Stomach smooth muscle (tissue), 2 donors: ENCODE results near the gene FGA.

ENCODE experiments used
- H3K27ac ChIP-seq: one replicate; pipeline ENCODE4 v1.7.0; 2013; ENCODE audit warnings: mild to moderate bottlenecking, low read length, inconsistent platforms
- H3K27me3 ChIP-seq, 2 donors: one replicate each; pipeline ENCODE4 v1.7.0; 2013; ENCODE audit warnings: low read length in 2 of 2; ENCODE audit not compliant: insufficient read depth in 2 of 2, control insufficient read depth in 1 of 2
- H3K36me3 ChIP-seq, 2 donors: one replicate each; pipeline ENCODE4 v1.7.0; 2013; ENCODE audit warnings: low read length in 2 of 2; ENCODE audit not compliant: control insufficient read depth in 2 of 2, insufficient read depth in 2 of 2
- H3K4me1 ChIP-seq: one replicate; pipeline ENCODE4 v1.7.0; 2013; ENCODE audit warnings: low read length; ENCODE audit not compliant: control insufficient read depth, insufficient read depth
- H3K4me3 ChIP-seq, 2 donors: one replicate each; pipeline ENCODE4 v1.7.0; 2013; ENCODE audit warnings: low read length in 2 of 2
- H3K9ac ChIP-seq, 2 donors: one replicate each; pipeline ENCODE4 v1.7.0; 2013; ENCODE audit warnings: low read length in 2 of 2, mild to moderate bottlenecking in 1 of 2
- H3K9me3 ChIP-seq, 2 donors: one replicate each; pipeline ENCODE4 v1.7.0; 2013; ENCODE audit warnings: low read length in 2 of 2; ENCODE audit not compliant: control insufficient read depth in 2 of 2
- donor health status: healthy.
- donor health status: Pancreatic carcinoma.

The FGA gene

GRCh38 chr4:154590329-154591006 lies at the start of gene FGA:
Gene FGA, minus strand, starts transcription at chr4:154590742. Its CDS starts 55 bp downstream, at chr4:154590687.
- Histone ChIP-seq H3K9me3 (no peaks in the 10 kb centered on the region), H3K27me3 (no peaks in the 10 kb centered on the region), H3K36me3 (no peaks in the 10 kb centered on the region), H3K9ac (no peak within 1 kb of the TSS), H3K4me1 (no peaks in the 10 kb centered on the region), H3K4me3 (no peak within 1 kb of the TSS), H3K27ac (no peak within 1 kb of the TSS)

- no peak overlapping the region for H3K9ac ChIP-seq
- no peaks in the 10 kb centered on the region for H3K27me3 ChIP-seq
- no peak overlapping the region for H3K27ac ChIP-seq
- H3K9me3 ChIP-seq, result no peaks in the 10 kb centered on the region
- no peaks in the 10 kb centered on the region for H3K4me1 ChIP-seq
- H3K4me3 ChIP-seq, result no peak overlapping the region
- no peaks in the 10 kb centered on the region for H3K36me3 ChIP-seq
These were observed 43.5 kb upstream of the FGA start for GRCh38 chr4:154634058-154634457.

DNA sequence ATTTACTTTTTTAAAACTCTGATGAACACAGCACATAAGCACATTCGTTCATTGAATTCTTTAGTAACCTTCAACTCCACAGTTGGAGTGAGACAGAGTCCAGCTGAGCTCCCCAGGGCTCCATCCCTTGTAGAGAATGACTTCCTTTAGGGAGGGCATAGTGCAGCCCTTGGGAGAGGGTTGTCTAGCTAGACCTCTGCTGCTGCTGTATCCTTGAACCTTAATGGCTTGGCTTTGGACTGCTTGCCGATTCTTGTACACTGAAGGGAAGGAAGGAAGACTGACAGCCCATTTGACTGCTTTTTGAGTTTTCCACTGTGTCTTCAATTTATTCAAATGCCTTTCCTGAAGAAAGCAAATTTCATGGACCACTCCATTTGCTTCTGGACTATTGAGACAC lies 41.3 kb upstream of the FGA start:
- no peaks in the 10 kb centered on the region for H3K36me3 ChIP-seq
- peaks cover 3% of the 10 kb centered on the region for H3K4me1 ChIP-seq
- no peaks in the 10 kb centered on the region for H3K9me3 ChIP-seq
- no peak overlapping the region for H3K27ac ChIP-seq
- no peak overlapping the region for H3K4me3 ChIP-seq
- no peaks in the 10 kb centered on the region for H3K27me3 ChIP-seq
- no peak overlapping the region for H3K9ac ChIP-seq

GRCh38 chr4:154630324-154630723 lies 39.8 kb upstream of the FGA start:
- Histone ChIP-seq H3K4me3 (no peak overlapping the region), H3K27ac (no peak overlapping the region), H3K4me1 (peaks cover 4% of the 10 kb centered on the region), H3K36me3 (no peaks in the 10 kb centered on the region), H3K9me3 (no peaks in the 10 kb centered on the region), H3K9ac (no peak overlapping the region), H3K27me3 (no peaks in the 10 kb centered on the region)

GRCh38 chr4:154626793-154627484 lies 36.4 kb upstream of the FGA start:
- H3K9me3 ChIP-seq, result no peaks in the 10 kb centered on the region
- no peaks in the 10 kb centered on the region for H3K27me3 ChIP-seq
- peaks cover 4% of the 10 kb centered on the region for H3K4me1 ChIP-seq
- H3K4me3 ChIP-seq, result peak overlapping the region; percentile 45 to 72
- H3K9ac ChIP-seq, result peak overlapping the region; percentile 29 to 43
- H3K36me3 ChIP-seq, result no peaks in the 10 kb centered on the region
- H3K27ac ChIP-seq, result no peak overlapping the region

DNA sequence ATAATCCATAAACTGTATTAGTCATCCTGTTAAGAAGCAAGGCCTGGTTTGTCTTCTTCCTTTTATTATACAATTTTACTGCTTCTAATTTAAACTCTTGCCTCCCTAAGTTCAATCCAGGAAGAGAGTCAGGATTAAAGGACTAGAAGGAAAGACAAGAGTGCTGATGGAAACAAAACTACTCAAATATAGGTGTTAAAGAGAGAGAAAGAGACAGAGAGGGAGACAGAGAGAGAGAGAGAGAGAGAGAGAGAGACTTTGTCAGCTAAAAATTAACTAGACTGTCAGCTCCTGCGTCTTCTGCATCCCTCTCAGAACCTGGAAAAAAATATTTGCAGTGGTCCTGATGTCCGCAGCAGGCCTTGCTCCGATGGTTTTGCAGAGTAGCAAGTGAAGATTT lies 35.4 kb upstream of the FGA start:
- Histone ChIP-seq H3K36me3 (no peaks in the 10 kb centered on the region), H3K4me1 (peaks cover 4% of the 10 kb centered on the region), H3K4me3 (no peak overlapping the region), H3K9ac (no peak overlapping the region), H3K27ac (no peak overlapping the region), H3K27me3 (no peaks in the 10 kb centered on the region), H3K9me3 (no peaks in the 10 kb centered on the region)

- H3K4me3 ChIP-seq, result no peak overlapping the region
- no peaks in the 10 kb centered on the region for H3K9me3 ChIP-seq
- H3K27me3 ChIP-seq, result no peaks in the 10 kb centered on the region
- H3K9ac ChIP-seq, result no peak overlapping the region
- peaks cover 4% of the 10 kb centered on the region for H3K4me1 ChIP-seq
- H3K36me3 ChIP-seq, result no peaks in the 10 kb centered on the region
- no peak overlapping the region for H3K27ac ChIP-seq
These were observed 33.5 kb upstream of the FGA start for GRCh38 chr4:154623995-154624394.

- Histone ChIP-seq H3K9me3 (no peaks in the 10 kb centered on the region), H3K9ac (no peak overlapping the region), H3K4me3 (no peak overlapping the region), H3K27me3 (no peaks in the 10 kb centered on the region), H3K4me1 (peaks cover 4% of the 10 kb centered on the region), H3K36me3 (no peaks in the 10 kb centered on the region), H3K27ac (no peak overlapping the region)
These were observed 32.9 kb upstream of the FGA start for GRCh38 chr4:154623436-154623835.

DNA sequence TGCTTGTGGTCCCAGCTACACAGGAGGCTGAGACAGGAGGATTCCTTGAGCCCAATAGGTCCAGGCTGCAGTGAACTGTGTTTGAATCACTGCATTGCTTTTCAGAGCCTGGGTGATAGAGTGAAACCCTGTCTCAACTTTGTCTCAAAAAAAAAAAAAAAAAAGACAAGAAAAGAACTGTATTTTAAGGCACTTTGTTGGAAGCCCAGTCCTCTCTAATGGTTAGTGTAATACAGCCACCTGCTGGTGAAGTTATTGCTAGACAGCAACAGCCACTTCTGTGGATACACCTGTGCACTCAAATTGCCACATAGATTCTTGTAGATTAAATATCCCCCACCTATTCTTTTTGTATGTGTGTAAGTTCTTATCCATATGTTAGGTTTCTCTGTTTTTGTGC lies 32.1 kb upstream of the FGA start:
- no peak overlapping the region for H3K9ac ChIP-seq
- H3K27ac ChIP-seq, result no peak overlapping the region
- no peaks in the 10 kb centered on the region for H3K9me3 ChIP-seq
- H3K4me3 ChIP-seq, result no peak overlapping the region
- no peaks in the 10 kb centered on the region for H3K36me3 ChIP-seq
- H3K4me1 ChIP-seq, result peaks cover 4% of the 10 kb centered on the region
- H3K27me3 ChIP-seq, result no peaks in the 10 kb centered on the region

DNA sequence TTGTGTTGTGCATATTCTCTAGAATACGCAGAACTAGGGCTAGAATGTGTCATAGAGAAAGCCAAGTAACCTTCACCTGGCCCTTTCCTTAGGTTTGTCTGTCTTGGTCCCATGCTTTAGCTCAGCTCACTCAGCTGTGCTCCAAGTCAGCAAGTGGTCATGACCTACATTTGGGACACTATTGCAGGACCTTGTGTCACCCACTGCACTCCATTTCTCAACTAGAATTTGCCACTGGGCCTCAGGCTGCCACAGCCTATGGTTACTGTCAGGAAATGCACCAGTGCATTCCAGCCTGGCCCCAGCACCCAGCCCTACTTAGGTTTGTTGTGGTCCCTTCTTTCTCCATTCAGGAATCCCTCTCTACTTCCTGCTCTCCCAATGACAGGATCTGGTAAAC lies 29.6 kb upstream of the FGA start:
- Histone ChIP-seq H3K36me3 (no peaks in the 10 kb centered on the region), H3K27ac (no peak overlapping the region)

DNA sequence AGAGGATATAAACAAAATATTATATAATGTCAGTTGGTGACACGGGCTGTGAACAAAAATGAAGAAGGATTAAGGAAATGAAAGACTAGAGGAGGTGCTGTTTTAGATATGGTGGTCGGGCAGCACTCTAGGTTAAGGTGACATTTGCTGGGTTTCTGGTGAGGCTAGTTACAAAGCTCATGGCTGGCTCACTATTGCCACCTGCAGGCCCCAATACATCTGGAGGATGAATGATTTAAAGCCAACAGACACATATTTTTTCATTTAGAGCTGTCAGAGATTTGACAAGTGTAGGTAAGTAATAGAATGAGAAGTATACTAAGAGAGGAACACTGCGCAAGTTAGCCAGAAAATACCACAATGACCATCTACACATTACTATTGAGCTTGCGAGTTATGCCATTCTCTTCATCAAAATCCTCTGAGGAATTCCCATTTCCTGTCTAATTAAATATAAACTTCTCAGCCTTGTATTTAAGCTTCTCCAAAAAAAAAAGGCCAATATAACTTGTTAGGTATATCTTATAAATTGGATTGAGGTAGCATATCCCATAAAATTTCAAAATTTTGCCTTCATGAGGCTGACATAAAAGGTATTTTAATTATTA lies 28.3 kb upstream of the FGA start:
- Histone ChIP-seq H3K9ac (no peak overlapping the region), H3K4me1 (no peaks in the 10 kb centered on the region), H3K27ac (no peak overlapping the region), H3K27me3 (no peaks in the 10 kb centered on the region), H3K9me3 (no peaks in the 10 kb centered on the region), H3K36me3 (no peaks in the 10 kb centered on the region), H3K4me3 (no peak overlapping the region)

More for the DNA sequence above, 29.6 kb upstream of the FGA start:
- H3K9ac ChIP-seq, result no peak overlapping the region
- H3K4me1 ChIP-seq, result no peaks in the 10 kb centered on the region
- H3K9me3 ChIP-seq, result no peaks in the 10 kb centered on the region
- no peaks in the 10 kb centered on the region for H3K27me3 ChIP-seq
- H3K4me3 ChIP-seq, result no peak overlapping the region
